VCaP (cell line): ENCODE data around the gene SLCO1B1.
"Not testable (repeated sequence)": the region's sequence is repeated elsewhere in the genome, so short reads cannot be mapped to it uniquely, and the experiment has no call there.

Experiments used
- H3K27ac ChIP-seq: fragments of 450-650 bp; 2 replicates; pipeline ENCODE4 v1.5.1; 2017
- CTCF ChIP-seq: fragments of 450-650 bp; conservative IDR thresholded peaks from 2 replicates; pipeline ENCODE4 v1.5.1; 2017; ENCODE audit warnings: mild to moderate bottlenecking, moderate library complexity

SLCO1B1 gene

GRCh38 chr12:21130998-21131397 lies at the start of gene SLCO1B1:
Gene SLCO1B1, plus strand, starts transcription at chr12:21131194. Its CDS starts 10,381 bp downstream, at chr12:21141575.
- H3K27ac ChIP-seq, result no peak within 1 kb of the TSS

GRCh38 chr12:21084753-21085152 lies 46.2 kb upstream of the SLCO1B1 start:
- not testable (repeated sequence) for H3K27ac ChIP-seq

More at GRCh38 chr12:21130998-21131397, at the start of gene SLCO1B1:
- TF ChIP-seq CTCF, result no peak

GRCh38 chr12:21111732-21112131 lies 19.3 kb upstream of the SLCO1B1 start:
- TF ChIP-seq CTCF, result no peak
- H3K27ac ChIP-seq, result no peak overlapping the region

GRCh38 chr12:21113266-21113665 lies 17.7 kb upstream of the SLCO1B1 start:
- TF ChIP-seq CTCF, result no peak
- H3K27ac ChIP-seq, result no peak overlapping the region

GRCh38 chr12:21117995-21118394 lies 13.0 kb upstream of the SLCO1B1 start:
- no peak for TF ChIP-seq CTCF
- no peak overlapping the region for H3K27ac ChIP-seq

GRCh38 chr12:21118760-21119159 lies 12.2 kb upstream of the SLCO1B1 start:
- no peak for TF ChIP-seq CTCF

GRCh38 chr12:21129351-21129750 lies 1.6 kb upstream of the SLCO1B1 start:
- no peak overlapping the region for H3K27ac ChIP-seq
- no peak for TF ChIP-seq CTCF

More at GRCh38 chr12:21118760-21119159, 12.2 kb upstream of the SLCO1B1 start:
- no peak overlapping the region for H3K27ac ChIP-seq

GRCh38 chr12:21129906-21130305 lies 1.1 kb upstream of the SLCO1B1 start:
- TF ChIP-seq CTCF, result no peak
- no peak overlapping the region for H3K27ac ChIP-seq

- not testable (repeated sequence) for H3K27ac ChIP-seq
Observed at GRCh38 chr12:21137318-21137999, 6.5 kb downstream of the SLCO1B1 start.
